Subcutaneous adipose tissue (tissue), 4 donors: ENCODE results near the gene ABCC8. TPM values are rescaled to one million over a fixed set of nuclear protein-coding genes. Genes with fewer than 3 reads are reported as not detected.

Experiments used
- CTCF ChIP-seq: fragments of 450-650 bp; IDR thresholded peaks from one replicate; pipeline ENCODE4 v1.5.1; 2016; ENCODE audit warnings: low read depth, mild to moderate bottlenecking, control low read depth, antibody characterized with exemption, moderate library complexity
- total RNA-seq, 4 donors: library from RNA; depleted of rRNA; stranded (reverse); fragments of >200 nt; gene quantifications; one replicate each; pipeline ENCODE4 v1.1.0, GENCODE V29; 2016

ABCC8 gene
- total RNA-seq, 4 donors from 2014 or later, result 0.16 to 0.51 TPM; not detected in 2

GRCh38 chr11:17496406-17496805 lies 19.8 kb upstream of the ABCC8 start:
- TF ChIP-seq CTCF, result no peak

DNA sequence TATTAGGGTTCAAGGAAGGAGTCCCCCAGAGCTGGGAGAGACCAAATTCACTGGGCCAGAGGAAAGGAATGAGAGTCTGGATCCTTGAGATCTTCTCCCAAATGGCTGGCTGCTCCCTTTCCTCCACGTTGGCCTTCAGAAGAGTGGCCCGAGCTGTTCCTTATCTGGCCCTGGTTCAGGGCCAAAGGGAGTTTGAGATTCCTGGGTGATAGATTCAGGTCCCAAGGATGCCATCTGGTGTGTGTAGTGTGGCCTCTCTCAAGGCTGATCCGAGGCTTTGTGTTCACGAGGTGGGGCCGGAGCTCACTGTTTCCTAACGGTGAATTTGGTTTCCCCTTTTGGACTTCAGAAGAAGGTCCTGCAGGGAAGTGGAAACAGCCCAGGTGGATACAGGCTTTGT lies 17.4 kb upstream of the ABCC8 start:
- TF ChIP-seq CTCF, result no peak

GRCh38 chr11:17490938-17491337 lies 14.3 kb upstream of the ABCC8 start:
- no peak for TF ChIP-seq CTCF

- TF ChIP-seq CTCF, result no peak
These were observed 13.6 kb upstream of the ABCC8 start for GRCh38 chr11:17490232-17490631.

- TF ChIP-seq CTCF, result no peak
These were observed 13.1 kb upstream of the ABCC8 start for GRCh38 chr11:17489751-17490150.

DNA sequence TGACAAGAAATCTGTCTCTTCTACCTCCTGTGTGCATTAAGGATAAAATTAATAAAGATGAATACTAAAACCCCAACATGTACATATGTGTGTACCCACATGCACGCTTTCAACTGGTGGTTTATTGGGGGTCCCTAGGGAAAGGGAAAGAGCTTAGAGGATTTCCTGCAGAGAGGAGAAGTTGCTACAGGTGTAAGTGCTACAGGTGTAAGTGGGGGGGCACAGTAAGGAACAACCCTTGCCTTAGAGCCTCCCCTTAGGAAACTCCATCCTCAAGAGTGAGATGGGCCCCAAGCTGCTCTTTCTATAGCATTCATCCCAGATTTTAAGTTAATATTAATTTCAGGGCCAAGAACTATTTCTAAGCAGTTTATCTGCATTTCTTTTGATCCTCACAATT lies 11.9 kb upstream of the ABCC8 start:
- TF ChIP-seq CTCF, result no peak

DNA sequence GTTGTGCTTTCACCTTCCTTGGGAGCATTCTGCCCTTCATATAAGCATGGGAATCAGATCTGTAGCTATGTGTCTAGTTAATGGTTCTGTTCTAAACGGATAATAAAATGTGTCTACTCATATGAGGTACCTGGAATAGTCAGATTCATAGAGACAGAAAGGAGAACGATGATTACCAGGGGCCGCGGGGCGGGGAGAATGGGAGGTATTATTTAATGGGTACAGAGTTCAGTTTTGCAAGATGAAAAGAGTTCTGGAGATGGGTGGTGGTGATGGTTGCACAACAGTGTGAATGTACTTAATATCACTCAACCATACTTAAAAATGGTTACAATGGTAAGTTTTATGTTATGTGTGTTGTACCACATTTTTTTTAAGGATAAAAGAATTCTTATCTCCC lies 10.0 kb upstream of the ABCC8 start:
- no peak for TF ChIP-seq CTCF

GRCh38 chr11:17483505-17483904 lies 6.9 kb upstream of the ABCC8 start:
- TF ChIP-seq CTCF, result no peak
